GM18861 (cell line): ENCODE results near the gene FZD8.

ENCODE experiments used
- ATAC-seq: cut with Tn5 transposase; IDR thresholded peaks from one replicate; pipeline ENCODE4 v1.9.1; 2021; ENCODE audit not compliant: unreplicated experiment

The FZD8 gene

GRCh38 chr10:35607475-35608327 lies 34.4 kb downstream of the FZD8 start:
- ATAC-seq: no peak

DNA sequence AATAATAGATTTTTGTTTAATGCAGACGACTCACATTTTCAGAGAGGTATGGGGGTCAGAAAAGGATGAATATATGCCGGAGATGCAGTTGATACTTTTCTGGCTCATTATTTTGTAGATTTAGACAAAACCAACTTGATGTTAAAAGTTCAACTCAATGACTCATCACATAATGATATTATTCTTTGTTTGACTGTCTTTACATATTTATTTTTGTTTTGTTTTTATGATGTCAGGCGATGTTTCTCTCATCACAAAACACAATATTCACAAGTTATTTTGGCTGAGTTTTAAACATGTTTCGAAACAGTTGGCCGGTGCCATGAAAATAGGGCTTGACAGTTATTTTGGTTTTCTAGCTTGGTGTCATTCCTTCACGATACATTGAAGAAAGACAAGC lies 35.7 kb downstream of the FZD8 start:
- no peak for ATAC-seq

DNA sequence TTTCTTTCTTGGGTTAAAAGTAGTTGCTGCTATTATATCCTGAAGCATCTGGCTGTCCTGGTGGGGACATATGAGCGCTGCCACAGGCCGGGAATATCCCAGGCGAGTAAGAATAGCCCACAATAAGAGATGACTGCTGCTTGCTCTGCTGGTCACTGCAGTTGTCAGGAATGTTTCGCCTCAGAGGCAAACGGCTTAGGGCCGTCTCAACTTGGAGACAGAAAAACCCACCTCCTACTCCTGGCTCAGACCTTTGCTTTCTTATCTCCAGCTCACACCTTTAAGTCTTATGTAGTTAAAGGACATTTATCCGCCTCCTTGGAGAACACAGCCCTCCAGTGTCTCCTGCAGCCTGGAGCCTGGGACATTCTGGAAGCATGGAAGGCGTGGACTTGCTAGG lies 36.9 kb downstream of the FZD8 start, which contains the start of gene GJD4:
GJD4 (plus strand) TSS at position 151 of the 400 bp plus-strand sequence; CDS start at position 378, 227 bp downstream.
- no peak for ATAC-seq

DNA sequence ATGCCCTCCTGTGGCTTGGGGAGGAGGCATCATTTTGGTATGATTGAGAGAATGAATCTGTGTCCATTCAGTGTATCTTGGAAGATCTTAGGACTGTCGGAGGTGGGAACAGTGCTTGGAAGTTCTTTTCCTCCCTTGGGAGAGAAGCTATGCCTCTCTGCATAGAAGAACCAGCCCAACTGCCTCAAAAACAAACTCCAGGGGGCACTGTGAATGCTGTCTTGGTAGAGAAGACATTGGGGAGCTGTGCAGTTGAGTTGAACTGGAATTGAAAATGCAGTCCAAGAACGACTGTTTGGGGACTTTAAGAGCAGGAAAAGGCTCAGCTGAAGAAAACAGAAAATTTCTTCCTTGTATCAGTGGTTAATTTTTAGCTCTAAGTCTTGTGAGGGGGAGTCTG lies 41.9 kb downstream of the FZD8 start:
- no peak for ATAC-seq

GRCh38 chr10:35598379-35598778 lies 43.7 kb downstream of the FZD8 start:
- no peak for ATAC-seq

GRCh38 chr10:35595106-35595505 lies 47.0 kb downstream of the FZD8 start:
- ATAC-seq: no peak

GRCh38 chr10:35594115-35595079 lies 47.7 kb downstream of the FZD8 start:
- ATAC-seq: no peak

DNA sequence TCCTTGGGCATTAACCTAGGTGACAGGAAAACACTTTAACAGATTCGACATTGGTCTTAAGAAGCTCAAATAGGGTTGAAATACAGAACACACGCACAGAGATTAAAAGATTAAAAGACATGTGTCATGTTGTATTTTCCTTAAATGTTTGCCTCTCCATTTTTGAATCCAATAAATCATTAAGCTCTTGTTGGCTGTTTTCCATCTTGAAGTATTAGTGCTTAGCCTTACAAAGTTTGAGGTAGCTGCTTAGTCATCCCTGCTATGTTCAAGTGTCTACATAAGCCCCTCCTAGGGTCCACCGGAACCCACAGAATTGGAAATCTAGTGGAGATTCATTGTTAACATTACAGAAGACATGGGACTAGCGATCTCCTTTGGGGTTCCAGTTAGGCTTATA lies 49.7 kb downstream of the FZD8 start:
- ATAC-seq: no peak

DNA sequence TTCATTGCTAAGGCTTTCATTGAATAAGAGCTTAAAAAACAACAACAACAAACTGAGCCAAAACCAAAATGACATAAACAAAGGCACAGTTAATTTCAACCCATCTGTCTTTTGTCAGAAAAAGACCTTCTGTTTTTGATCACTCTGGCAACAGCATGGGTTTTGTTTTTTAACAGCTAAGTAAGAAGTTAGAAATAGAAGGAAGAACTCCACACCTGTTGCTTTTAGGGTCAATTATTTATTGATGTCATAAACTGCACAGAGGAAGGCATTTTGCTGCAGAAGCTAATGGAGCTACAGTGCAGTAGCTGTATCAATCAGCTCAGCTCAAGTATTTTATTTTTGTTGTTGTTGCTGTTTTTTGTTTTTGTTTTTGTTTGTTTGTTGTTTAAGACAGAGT lies 53.3 kb downstream of the FZD8 start:
- ATAC-seq: no peak
